Tibial artery (tissue), 4 donors: Measurements from ENCODE around the gene SHH.

Experiments used
- DNase-seq, 2 donors: peaks; one replicate each; pipeline ENCODE4 v3.0.0-alpha.2; 2019
- H3K27ac ChIP-seq, 2 donors: fragments of 200-600 bp; sonication (generic) in 1 of 2; 1 replicate in 1 of 2; 2 replicates in 1 of 2; pipeline ENCODE4 v1.5.1; 2018 to 2019; ENCODE audit warnings: mild to moderate bottlenecking in 1 of 2
- H3K27me3 ChIP-seq, 2 donors: fragments of 200-600 bp; sonication (generic) in 1 of 2; one replicate each; pipeline versions ENCODE4 v1.5.1 to v1.6.0; 2016 to 2019
- H3K36me3 ChIP-seq, 3 donors: fragments of 200-600 bp; sonication (generic) in 2 of 3; one replicate each; pipeline ENCODE4 v1.5.1; 2016 to 2019; ENCODE audit warnings: mild to moderate bottlenecking in 2 of 3
- H3K4me1 ChIP-seq, 4 donors: fragments of 200-600 bp; sonication (generic) in 2 of 4; 1 replicate in 3 of 4; 2 replicates in 1 of 4; pipeline ENCODE4 v1.5.1; 2016 to 2019
- H3K4me3 ChIP-seq, 2 donors: fragments of 200-600 bp; sonication (generic) in 1 of 2; 1 replicate in 1 of 2; 2 replicates in 1 of 2; pipeline ENCODE4 v1.5.1; 2018 to 2019; ENCODE audit warnings: mild to moderate bottlenecking in 2 of 2
- H3K9me3 ChIP-seq, 3 donors: fragments of 200-600 bp; sonication (generic) in 1 of 3; one replicate each; pipeline ENCODE4 v1.5.1; 2016 to 2019
- intact Hi-C: fragments of 100-400 bp; cut with DNase I; formaldehyde crosslinking; loops from one replicate; pipeline ENCODE4 v1.15.0; 2023; ENCODE audit warnings: low total_unique reads
- TF ChIP-seq, protein P1 (sequence below), 2 experiments: fragments of 200-600 bp in 1 of 2; fragments of 450-650 bp in 1 of 2; IDR thresholded peaks; one replicate each; pipeline ENCODE4 v1.5.1; 2017 to 2019; ENCODE audit warnings: antibody characterized with exemption in 2 of 2, mild to moderate bottlenecking in 1 of 2, moderate library complexity in 1 of 2

Gene SHH

DNA sequence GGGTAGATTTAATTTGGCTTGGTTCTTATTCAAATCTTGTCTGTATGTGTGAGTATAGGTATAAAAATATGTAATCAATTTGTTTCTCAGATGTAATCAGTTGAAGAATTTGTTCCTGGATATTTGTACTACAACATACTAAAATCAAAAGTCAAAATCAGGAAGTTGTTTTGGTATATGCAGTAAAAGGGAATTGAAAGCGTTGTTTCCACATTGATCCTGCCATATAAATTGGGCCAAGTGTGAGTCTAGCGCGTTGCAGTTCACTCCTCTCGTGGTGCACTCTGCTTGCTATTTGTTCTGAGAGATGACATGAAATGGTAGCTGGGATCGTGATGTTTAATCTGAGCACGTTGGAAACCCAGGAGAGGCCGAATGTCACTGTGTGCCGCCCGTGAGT is 55.9 kb downstream of the SHH start:
- no peaks in the 10 kb centered on the region for H3K9me3 ChIP-seq
- no peaks in the 10 kb centered on the region for H3K27me3 ChIP-seq
- intact Hi-C loops = no loop called here
- peaks cover 0 to 15% (median 0%) of the 10 kb centered on the region in 3 donors for H3K36me3 ChIP-seq
- peaks cover 0 to 28% (median 7%) of the 10 kb centered on the region in 4 donors for H3K4me1 ChIP-seq
- no peak overlapping the region for H3K27ac ChIP-seq
- TF ChIP-seq, protein P1, sequence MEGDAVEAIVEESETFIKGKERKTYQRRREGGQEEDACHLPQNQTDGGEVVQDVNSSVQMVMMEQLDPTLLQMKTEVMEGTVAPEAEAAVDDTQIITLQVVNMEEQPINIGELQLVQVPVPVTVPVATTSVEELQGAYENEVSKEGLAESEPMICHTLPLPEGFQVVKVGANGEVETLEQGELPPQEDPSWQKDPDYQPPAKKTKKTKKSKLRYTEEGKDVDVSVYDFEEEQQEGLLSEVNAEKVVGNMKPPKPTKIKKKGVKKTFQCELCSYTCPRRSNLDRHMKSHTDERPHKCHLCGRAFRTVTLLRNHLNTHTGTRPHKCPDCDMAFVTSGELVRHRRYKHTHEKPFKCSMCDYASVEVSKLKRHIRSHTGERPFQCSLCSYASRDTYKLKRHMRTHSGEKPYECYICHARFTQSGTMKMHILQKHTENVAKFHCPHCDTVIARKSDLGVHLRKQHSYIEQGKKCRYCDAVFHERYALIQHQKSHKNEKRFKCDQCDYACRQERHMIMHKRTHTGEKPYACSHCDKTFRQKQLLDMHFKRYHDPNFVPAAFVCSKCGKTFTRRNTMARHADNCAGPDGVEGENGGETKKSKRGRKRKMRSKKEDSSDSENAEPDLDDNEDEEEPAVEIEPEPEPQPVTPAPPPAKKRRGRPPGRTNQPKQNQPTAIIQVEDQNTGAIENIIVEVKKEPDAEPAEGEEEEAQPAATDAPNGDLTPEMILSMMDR (IDR thresholded peaks at IDR 0.05) = no peak
- no peak overlapping the region for H3K4me3 ChIP-seq
- no peak for DNase-seq

DNA sequence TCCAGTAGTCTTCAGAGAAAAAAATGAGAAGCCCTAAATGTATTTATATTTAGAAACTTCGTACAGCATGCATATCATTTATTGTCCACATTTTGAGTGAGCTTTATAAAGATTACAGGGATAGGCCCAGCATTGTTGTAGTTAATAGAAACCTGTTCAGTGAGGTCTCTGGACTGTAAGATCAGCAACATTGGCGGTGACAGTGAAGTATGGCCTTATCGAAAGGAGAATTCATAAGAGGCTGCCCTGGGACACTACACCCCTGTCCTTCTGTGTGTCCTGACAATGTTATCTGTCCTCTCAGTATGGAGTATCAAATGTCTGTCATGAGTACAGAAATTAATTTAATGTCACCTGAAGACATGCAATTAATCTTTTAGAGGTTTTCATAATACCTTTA is 57.2 kb downstream of the SHH start:
- H3K27me3 ChIP-seq = no peaks in the 10 kb centered on the region
- intact Hi-C loops = no loop called here
- peaks cover 0 to 38% (median 8%) of the 10 kb centered on the region in 4 donors for H3K4me1 ChIP-seq
- peaks cover 0 to 12% (median 0%) of the 10 kb centered on the region in 3 donors for H3K36me3 ChIP-seq
- DNase-seq = no peak
- no peaks in the 10 kb centered on the region for H3K9me3 ChIP-seq
- no peak overlapping the region for H3K27ac ChIP-seq
- TF ChIP-seq, protein P1 (IDR thresholded peaks at IDR 0.05) = no peak
- no peak overlapping the region for H3K4me3 ChIP-seq

DNA sequence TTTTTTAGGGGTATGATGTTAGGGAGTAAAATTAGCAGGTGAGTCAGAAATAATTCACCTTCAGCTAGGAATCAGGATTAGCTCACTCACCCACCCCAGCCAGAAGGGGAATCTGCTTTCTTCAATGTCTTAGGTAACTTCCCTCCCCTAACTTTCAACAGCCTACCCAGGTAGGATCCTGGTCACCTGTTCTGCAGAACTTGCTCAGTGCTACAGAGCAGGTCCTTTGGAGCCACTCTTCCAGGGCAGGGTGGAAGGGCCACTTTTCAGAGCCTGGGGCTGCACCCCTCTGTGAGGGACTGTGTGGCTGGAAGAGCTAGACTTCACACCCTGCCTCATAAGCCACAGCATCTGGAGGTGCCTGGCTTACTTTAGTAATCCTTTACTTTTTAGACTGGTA is 58.1 kb downstream of the SHH start:
- H3K9me3 ChIP-seq = no peaks in the 10 kb centered on the region
- TF ChIP-seq, protein P1 (IDR thresholded peaks at IDR 0.05) = no peak
- no peak overlapping the region for H3K27ac ChIP-seq
- H3K27me3 ChIP-seq = no peaks in the 10 kb centered on the region
- peaks cover 0 to 8% (median 0%) of the 10 kb centered on the region in 3 donors for H3K36me3 ChIP-seq
- intact Hi-C loops = no loop called here
- H3K4me1 ChIP-seq = peaks cover 0 to 43% (median 8%) of the 10 kb centered on the region in 4 donors
- DNase-seq = no peak
- no peak overlapping the region for H3K4me3 ChIP-seq

DNA sequence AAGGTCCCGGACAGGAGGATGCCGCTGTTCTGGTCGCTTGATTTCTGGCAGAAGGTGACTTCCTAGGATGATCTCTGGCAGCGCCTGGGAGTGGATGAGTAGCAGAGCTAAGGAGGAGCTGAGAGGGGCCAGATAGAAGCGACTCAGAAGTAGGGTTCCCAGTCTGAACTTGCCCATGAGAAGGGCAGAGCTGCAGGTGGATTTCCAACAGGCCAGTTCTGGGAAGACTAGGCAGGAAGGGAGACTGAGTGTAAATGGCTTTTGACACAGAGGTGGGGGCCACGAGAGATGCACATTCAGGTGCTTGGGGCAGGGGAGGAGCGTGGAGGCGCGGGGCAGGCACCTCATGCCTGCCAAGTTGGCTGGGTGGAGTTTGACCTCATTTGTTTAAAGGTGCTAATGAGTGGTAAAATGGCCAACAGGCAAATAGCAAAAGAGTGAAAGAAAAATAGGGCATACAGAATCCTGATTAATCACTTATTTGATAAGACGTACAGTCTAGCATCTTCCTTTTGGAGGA is 58.8 kb downstream of the SHH start:
- DNase-seq = no peak
- H3K27me3 ChIP-seq = no peaks in the 10 kb centered on the region
- H3K4me3 ChIP-seq = no peak overlapping the region
- intact Hi-C loops = no loop called here
- no peak overlapping the region for H3K27ac ChIP-seq
- peaks cover 0 to 43% (median 8%) of the 10 kb centered on the region in 4 donors for H3K4me1 ChIP-seq
- TF ChIP-seq, protein P1 (IDR thresholded peaks at IDR 0.05) = no peak
- no peaks in the 10 kb centered on the region for H3K9me3 ChIP-seq
- H3K36me3 ChIP-seq = peaks cover 0 to 5% (median 0%) of the 10 kb centered on the region in 3 donors

DNA sequence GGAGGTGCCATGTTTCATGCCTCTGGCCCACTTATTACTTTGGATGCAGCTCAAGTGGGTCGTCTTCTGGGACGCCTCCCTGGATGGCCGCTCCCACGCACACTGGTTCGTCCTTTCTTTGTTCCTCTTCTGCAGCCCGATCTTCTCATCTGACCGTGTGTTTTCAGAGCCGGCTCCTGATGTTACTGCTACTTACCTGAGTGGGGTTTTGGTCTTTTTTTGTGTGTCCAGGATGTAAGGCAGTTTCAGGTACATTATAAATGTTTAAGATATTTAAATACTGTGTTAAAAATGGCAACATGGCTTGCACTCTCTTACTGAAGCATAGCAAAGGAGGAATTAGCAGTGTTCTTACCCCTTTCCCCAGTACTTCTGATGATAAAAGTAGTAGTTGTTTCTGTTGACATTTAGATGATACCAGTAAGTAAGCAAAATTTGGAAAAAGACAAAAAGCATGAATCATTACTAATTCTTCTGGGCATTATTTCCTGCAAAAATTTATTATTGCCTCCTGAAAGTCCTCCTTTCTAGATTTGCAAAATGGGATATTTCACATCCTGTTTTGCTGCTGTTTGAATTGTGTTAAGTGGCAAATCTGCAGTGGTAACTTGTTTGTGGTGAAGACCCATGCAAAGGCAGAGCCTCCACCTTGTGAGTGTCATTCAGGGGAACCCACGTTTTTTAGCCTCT is 59.4 kb downstream of the SHH start:
- intact Hi-C loops = no loop called here
- Histone ChIP-seq H3K9me3 (no peaks in the 10 kb centered on the region), H3K36me3 (peaks cover 0 to 4% (median 0%) of the 10 kb centered on the region in 3 donors), H3K27ac (no peak overlapping the region), H3K4me3 (no peak overlapping the region), H3K4me1 (peaks cover 0 to 44% (median 8%) of the 10 kb centered on the region in 4 donors), H3K27me3 (no peaks in the 10 kb centered on the region)
- TF ChIP-seq, protein P1 (IDR thresholded peaks at IDR 0.05) = no peak
- DNase-seq = no peak
